AG09309 (cell line): ENCODE results near the gene LEMD1.

Experiments
- DNase-seq: peaks from one replicate; pipeline ENCODE4 v3.0.0-alpha.2; 2010; ENCODE audit warnings: low read depth
- H3K4me3 ChIP-seq: 2 replicates; pipeline ENCODE4 v1.5.1; 2011; ENCODE audit warnings: mild to moderate bottlenecking, low read depth, low read length, moderate library complexity; ENCODE audit not compliant: control insufficient read depth
- TF ChIP-seq, protein P1 (sequence below): IDR thresholded peaks from 2 replicates; pipeline ENCODE4 v1.5.1; 2011; ENCODE audit warnings: mild to moderate bottlenecking, low read depth, low read length, inconsistent platforms; ENCODE audit not compliant: insufficient read depth, control insufficient read depth; ENCODE audit errors: missing control alignments

Gene LEMD1

GRCh38 chr1:205381305-205381704 lies 40.6 kb downstream of the LEMD1 start:
- no peak for DNase-seq
- TF ChIP-seq, protein P1, sequence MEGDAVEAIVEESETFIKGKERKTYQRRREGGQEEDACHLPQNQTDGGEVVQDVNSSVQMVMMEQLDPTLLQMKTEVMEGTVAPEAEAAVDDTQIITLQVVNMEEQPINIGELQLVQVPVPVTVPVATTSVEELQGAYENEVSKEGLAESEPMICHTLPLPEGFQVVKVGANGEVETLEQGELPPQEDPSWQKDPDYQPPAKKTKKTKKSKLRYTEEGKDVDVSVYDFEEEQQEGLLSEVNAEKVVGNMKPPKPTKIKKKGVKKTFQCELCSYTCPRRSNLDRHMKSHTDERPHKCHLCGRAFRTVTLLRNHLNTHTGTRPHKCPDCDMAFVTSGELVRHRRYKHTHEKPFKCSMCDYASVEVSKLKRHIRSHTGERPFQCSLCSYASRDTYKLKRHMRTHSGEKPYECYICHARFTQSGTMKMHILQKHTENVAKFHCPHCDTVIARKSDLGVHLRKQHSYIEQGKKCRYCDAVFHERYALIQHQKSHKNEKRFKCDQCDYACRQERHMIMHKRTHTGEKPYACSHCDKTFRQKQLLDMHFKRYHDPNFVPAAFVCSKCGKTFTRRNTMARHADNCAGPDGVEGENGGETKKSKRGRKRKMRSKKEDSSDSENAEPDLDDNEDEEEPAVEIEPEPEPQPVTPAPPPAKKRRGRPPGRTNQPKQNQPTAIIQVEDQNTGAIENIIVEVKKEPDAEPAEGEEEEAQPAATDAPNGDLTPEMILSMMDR = no peak
- no peak overlapping the region for H3K4me3 ChIP-seq

GRCh38 chr1:205380882-205381281 lies 41.0 kb downstream of the LEMD1 start:
- no peak overlapping the region for H3K4me3 ChIP-seq
- TF ChIP-seq, protein P1 = no peak

DNA sequence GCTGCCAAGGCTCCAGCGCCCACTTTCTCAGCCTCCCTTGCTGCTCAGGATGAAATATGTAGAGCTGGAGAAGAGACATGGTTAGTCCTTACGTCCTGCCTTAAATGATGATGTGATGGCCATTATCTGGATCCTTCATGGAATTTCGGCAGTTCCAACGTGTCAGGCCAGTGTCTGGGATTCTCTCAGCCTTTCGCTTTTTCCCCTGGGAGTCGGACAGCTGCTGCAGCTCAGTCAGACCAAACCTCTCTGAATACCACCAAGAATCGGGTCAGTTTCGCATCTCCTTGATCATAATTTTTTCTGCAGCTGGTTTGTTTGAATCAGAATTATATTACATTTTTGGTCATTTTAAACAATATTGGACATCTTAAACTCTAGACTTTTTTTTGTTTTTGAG lies 42.8 kb downstream of the LEMD1 start:
- TF ChIP-seq, protein P1 = no peak
- DNase-seq = no peak
- no peak overlapping the region for H3K4me3 ChIP-seq

More at GRCh38 chr1:205380882-205381281, 41.0 kb downstream of the LEMD1 start:
- DNase-seq = no peak

- TF ChIP-seq, protein P1 = no peak
- no peak for DNase-seq
- H3K4me3 ChIP-seq = no peak overlapping the region
Observed at GRCh38 chr1:205377355-205377754, 44.5 kb downstream of the LEMD1 start.

- no peak for DNase-seq
- TF ChIP-seq, protein P1 = no peak
- H3K4me3 ChIP-seq = no peak overlapping the region
Observed at GRCh38 chr1:205376739-205377138, 45.1 kb downstream of the LEMD1 start.

DNA sequence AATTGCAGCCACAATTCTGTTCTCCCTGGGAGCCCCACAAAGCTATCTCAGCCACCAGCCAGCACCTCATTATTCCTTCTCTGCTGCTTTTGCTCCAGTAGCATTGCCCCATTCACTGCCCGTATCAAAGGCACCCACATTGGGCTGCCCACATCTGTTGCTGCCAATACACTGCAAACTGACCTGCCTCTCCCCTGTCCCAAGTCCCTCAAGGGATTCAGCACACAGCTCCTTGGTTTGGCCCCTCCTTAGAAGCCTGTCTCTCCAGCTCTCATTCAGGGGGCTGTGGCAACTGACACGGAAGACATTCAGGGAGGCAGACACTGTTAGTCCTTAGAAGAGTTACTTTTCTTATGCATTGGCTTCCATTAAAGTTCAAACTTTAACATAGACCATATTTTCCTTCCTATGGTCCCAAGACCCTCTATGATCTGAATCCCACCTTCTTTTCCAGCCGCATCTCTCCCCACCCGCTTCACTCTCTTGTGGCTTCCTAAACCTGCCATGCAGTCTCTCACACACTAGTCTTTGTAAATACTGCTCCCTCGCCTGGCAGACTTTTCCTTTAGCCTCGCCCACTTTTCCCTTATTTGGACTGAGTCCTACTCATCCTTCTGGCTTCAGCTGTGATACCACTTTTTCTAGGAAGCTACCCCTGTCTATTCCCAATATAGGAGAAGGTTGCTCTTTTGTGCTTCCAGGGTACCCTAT lies 45.9 kb downstream of the LEMD1 start:
- no peak for DNase-seq
- H3K4me3 ChIP-seq = no peak overlapping the region
- TF ChIP-seq, protein P1 = no peak
